GM10266 (cell line): ENCODE measurements around the gene PRKAG1.

Experiments used
- DNase-seq: peaks from one replicate; pipeline ENCODE4 v3.0.0; 2012; ENCODE audit errors: extremely low spot score
- TF ChIP-seq, protein P1 (sequence below): IDR thresholded peaks from 2 replicates; pipeline ENCODE4 v1.5.1; 2012; ENCODE audit warnings: mild to moderate bottlenecking, low read depth; ENCODE audit not compliant: control insufficient read depth, insufficient read depth; ENCODE audit errors: missing control alignments

The PRKAG1 gene

DNA sequence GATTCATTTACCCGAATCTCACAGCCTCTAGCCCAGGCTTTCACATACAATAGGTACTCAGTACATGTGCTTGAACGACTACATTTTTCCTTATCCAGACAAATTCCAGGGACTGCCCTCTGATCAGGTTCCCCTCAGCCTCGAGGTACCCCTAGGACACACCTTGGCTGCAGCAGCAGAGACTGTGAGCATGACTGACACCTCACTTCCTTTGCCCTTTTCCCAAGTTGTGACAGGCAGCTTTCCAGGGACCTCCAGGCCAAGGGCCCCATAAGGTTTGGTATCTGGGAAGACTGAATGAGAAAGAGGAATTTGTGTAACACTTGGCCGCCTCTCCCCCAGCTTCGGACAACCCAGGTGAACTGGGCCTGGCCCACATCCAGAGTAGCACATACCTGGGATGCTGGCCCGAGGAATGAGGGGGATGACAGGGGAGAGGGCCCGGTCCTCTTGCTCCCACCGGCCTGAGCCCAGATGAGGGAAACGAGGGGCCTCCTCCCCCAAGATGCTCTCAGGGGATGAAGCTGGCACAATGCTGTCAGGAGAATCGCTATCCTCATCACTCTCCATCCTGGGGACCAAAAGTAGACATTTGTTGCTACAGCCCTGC lies 10.2 kb upstream of the PRKAG1 start:
- TF ChIP-seq, protein P1, sequence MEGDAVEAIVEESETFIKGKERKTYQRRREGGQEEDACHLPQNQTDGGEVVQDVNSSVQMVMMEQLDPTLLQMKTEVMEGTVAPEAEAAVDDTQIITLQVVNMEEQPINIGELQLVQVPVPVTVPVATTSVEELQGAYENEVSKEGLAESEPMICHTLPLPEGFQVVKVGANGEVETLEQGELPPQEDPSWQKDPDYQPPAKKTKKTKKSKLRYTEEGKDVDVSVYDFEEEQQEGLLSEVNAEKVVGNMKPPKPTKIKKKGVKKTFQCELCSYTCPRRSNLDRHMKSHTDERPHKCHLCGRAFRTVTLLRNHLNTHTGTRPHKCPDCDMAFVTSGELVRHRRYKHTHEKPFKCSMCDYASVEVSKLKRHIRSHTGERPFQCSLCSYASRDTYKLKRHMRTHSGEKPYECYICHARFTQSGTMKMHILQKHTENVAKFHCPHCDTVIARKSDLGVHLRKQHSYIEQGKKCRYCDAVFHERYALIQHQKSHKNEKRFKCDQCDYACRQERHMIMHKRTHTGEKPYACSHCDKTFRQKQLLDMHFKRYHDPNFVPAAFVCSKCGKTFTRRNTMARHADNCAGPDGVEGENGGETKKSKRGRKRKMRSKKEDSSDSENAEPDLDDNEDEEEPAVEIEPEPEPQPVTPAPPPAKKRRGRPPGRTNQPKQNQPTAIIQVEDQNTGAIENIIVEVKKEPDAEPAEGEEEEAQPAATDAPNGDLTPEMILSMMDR, result no peak
- DNase-seq, result no peak

DNA sequence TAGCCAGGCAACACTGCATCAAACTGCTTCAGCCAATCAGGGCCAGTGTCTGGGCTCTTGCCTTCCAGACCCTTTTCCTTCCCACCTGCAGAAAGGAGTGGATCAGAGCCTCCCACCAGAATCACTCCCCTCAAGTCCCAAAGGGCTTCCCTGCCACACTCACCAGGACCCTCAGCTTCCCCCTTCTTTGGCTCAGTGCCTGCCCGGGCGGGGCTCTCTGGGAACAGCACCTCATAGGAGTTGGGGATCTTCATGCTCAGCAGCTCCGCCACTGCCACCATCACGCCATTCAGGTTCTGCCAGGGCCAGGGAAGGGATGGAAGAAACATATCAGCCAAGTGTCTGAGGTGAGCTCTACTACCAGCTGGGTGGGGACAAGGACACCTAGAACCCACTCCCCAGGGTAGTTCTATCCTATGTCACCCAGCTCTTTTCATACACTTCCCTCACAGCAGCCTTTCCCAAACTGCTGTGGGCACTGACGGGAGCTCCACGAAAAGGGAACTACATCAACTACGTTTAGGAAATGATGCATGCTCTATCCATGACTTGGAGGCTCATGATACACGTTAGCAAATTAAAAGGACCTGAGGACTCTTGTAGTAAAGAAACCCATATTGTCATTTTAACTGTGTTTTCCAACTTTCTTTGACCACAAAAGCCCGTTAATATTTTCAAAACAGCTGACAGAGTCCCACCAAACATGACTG lies 9.4 kb upstream of the PRKAG1 start:
- DNase-seq, result no peak
- TF ChIP-seq, protein P1, result no peak

DNA sequence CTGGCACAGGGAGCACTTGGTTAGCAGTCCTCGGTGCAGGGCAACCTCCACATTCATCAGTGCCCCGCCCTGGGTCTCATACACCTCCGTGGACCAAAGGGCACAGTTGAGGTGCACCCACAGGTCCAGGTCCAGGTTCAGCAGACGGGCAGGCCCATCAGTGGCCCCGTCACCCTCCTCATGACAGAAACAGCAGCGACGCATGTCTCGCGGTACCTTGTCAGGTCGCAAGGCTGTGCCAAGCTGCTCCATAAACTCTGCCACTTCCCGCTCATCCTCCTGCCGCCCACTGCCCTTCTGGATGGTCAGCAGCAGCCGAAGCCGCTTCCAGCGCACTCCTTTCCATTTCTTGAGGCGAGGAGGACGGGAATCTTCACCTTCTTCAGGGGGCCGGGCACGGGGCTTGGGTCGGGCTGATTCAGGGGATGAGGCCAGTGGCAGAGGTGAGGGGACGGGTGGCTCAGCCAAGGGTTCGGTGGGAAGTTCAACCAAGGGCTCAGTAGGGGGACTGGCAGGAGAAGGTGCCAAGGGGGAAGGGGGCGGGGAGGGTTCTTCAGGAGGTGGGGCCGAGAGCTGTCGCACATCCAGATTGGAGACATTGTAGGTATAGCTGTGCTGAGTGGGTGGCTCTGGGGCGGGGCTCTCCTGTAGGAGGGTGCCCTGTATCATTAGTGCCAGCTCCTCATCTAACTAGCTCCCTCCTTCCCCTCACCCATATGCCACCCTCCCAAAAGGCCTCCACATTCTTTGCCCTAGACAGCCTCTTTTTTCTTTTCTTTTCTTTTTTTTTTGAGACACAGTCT lies 8.3 kb upstream of the PRKAG1 start:
- TF ChIP-seq, protein P1, result no peak
- DNase-seq, result no peak

DNA sequence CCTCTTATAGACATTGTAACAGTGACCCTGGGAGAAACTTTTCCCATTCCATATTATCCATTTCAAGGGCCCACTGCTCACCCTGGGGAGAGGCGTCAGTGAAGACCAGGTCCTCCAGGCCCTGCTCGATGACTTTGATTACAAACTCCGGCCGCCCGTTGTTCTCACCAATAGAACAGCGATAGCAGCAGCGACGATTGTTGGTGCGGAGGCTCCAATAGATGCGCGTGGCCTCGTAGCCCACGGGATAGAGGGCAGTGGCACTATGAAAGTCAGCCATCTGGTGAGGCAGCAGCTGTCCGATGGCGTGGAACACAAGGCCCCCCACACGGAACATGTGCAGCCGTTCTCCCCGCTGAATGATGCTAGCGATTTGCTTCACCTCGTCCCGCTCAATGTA lies 7.5 kb upstream of the PRKAG1 start:
- DNase-seq, result no peak
- TF ChIP-seq, protein P1, result no peak

DNA sequence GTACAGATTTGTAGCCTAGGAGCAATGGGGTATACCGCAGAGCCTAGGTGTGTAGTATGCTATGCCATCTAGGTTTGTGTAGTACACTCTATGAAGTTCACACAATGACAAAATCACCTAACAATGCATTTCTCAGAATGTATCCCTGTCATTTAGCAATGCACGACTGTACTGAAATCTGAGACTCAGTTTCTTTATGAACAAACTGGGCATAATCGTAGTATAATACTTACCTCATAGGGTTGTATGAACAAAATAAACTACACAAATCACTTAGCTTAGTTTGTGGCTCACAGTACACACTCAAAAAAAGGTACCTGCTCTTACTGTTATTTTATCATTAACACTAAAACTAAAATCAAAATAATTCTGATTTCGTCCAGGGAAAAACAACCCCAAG lies 6.9 kb upstream of the PRKAG1 start:
- TF ChIP-seq, protein P1, result no peak
- no peak for DNase-seq

DNA sequence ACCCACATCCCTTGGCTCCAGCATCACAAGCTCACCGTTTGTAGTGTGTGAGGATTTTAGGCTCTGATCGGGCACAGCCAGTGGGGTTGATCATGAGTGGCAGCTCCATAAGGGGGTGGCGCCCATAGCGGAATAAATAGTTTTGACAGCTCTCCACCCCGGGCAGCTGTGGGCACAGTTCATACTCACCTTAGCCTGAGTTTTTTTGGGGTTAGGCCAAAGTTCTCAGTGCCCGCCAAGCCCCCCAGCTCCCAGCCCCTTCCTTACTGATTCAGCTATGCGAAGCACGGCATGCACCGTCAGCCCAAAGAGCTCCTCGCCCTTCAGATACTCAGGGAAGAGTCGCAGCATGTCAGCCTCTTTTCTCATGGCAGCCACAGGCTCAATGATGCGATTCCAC lies 6.0 kb upstream of the PRKAG1 start:
- TF ChIP-seq, protein P1, result no peak
- DNase-seq, result no peak
